CD4-positive, alpha-beta T cell (primary cell): Measurements from ENCODE around the gene APLP2. TPM values are rescaled to one million over a fixed set of nuclear protein-coding genes. Genes with fewer than 3 reads are reported as not detected.

Experiments
- ATAC-seq: fragments of 200-7000 bp; cut with Tn5 transposase; one replicate; pipeline ENCODE4 v1.10.0; 2022; ENCODE audit warnings: mild to moderate bottlenecking; ENCODE audit not compliant: poor library complexity
- CTCF ChIA-PET: fragments of 350-600 bp; sonication (Branson Sonifier 250); formaldehyde crosslinking; loops from one replicate; lab custom pipeline; 2021; ENCODE audit warnings: antibody characterized with exemption, inconsistent platforms; lab: Charles Lee
- POLR2A ChIA-PET: fragments of 350-600 bp; sonication (Branson Sonifier 250); formaldehyde crosslinking; loops from one replicate; lab custom pipeline; 2021; ENCODE audit warnings: antibody characterized with exemption, inconsistent platforms; lab: Charles Lee
- DNase-seq, 14 experiments: peaks; one replicate each; pipeline ENCODE4 v3.0.0-alpha.2; 2013 to 2020; ENCODE audit warnings: mixed read lengths in 2 of 14
- H3K27ac ChIP-seq, 2 donors: one replicate each; pipeline versions ENCODE4 v1.5.1 to v1.7.0; 2013; ENCODE audit warnings: low read length in 2 of 2, low read depth in 1 of 2, mild to moderate bottlenecking in 1 of 2
- H3K27me3 ChIP-seq, 2 experiments: 1 replicate in 1 of 2; 2 replicates in 1 of 2; pipeline versions ENCODE4 v1.6.1 to v1.7.0; 2013; ENCODE audit warnings: low read length in 2 of 2, control low read depth in 1 of 2, mild to moderate bottlenecking in 1 of 2, moderate library complexity in 1 of 2; ENCODE audit not compliant: insufficient read depth in 2 of 2, control insufficient read depth in 1 of 2
- H3K36me3 ChIP-seq: one replicate; pipeline ENCODE4 v1.6.1; 2013; ENCODE audit warnings: low read length, control low read depth; ENCODE audit not compliant: insufficient read depth
- H3K4me1 ChIP-seq: one replicate; pipeline ENCODE4 v1.6.1; 2013; ENCODE audit warnings: low read length, control low read depth; ENCODE audit not compliant: insufficient read depth
- H3K4me3 ChIP-seq: one replicate; pipeline ENCODE4 v1.5.1; 2013; ENCODE audit warnings: mild to moderate bottlenecking, low read length, moderate library complexity
- H3K9me3 ChIP-seq, 2 experiments: 1 replicate in 1 of 2; 2 replicates in 1 of 2; pipeline versions ENCODE4 v1.6.1 to v1.7.0; 2013; ENCODE audit warnings: low read length in 2 of 2, mild to moderate bottlenecking in 2 of 2, control low read depth in 1 of 2, moderate library complexity in 1 of 2; ENCODE audit not compliant: control insufficient read depth in 1 of 2, insufficient read depth in 1 of 2
- H3K27ac Mint-ChIP-seq: one replicate; pipeline ENCODE4 v1.8.0; 2020; ENCODE audit warnings: mixed read lengths
- H3K27me3 Mint-ChIP-seq: one replicate; pipeline ENCODE4 v1.8.0; 2021; ENCODE audit warnings: mixed read lengths
- H3K36me3 Mint-ChIP-seq: one replicate; pipeline ENCODE4 v1.8.0; 2021; ENCODE audit warnings: low read depth, mixed read lengths
- H3K4me1 Mint-ChIP-seq: one replicate; pipeline ENCODE4 v1.8.0; 2021; ENCODE audit warnings: low read depth, mixed read lengths
- H3K4me3 Mint-ChIP-seq: one replicate; pipeline ENCODE4 v1.8.0; 2020; ENCODE audit warnings: mild to moderate bottlenecking, mixed read lengths
- H3K9me3 Mint-ChIP-seq: one replicate; pipeline ENCODE4 v1.8.0; 2020; ENCODE audit warnings: mixed read lengths
- intact Hi-C, 2 experiments: fragments of 100-400 bp; cut with DNase I in 1 of 2; cut with micrococcal nuclease in 1 of 2; formaldehyde crosslinking; loops; one replicate each; pipeline versions ENCODE4 v1.15.1 to v1.9.0; 2023 to 2025; cut with DNase I, micrococcal nuclease
- total RNA-seq, 174 experiments: library from RNA in 2 of 174; stranded (reverse) in 2 of 174; gene quantifications; one replicate each; pipeline ENCODE4 v1.2.3 and lab custom pipeline; 2021 to 2026
- TF ChIP-seq, protein P1 (sequence below): fragments of 200-600 bp; IDR thresholded peaks from one replicate; pipeline ENCODE4 v1.8.0; 2022; ENCODE audit warnings: antibody characterized with exemption, mild to moderate bottlenecking

APLP2 gene
- total RNA-seq, 2 experiments from 2014 or later: 28.8 to 29.5 TPM

GRCh38 chr11:130096042-130096441 is 26.3 kb downstream of the APLP2 start:
- CTCF ChIA-PET: no interaction called here
- ATAC-seq (no peak), DNase-seq (no peak)
- Histone ChIP-seq H3K27me3 (no peaks in the 10 kb centered on the region), H3K4me3 (no peak overlapping the region), H3K36me3 (no peaks in the 10 kb centered on the region), H3K4me1 (no peaks in the 10 kb centered on the region), H3K27ac (no peak overlapping the region), H3K9me3 (no peaks in the 10 kb centered on the region)
- Mint-ChIP-seq H3K36me3 (no peaks in the 10 kb centered on the region), H3K4me1 (peaks cover 18% of the 10 kb centered on the region), H3K9me3 (no peaks in the 10 kb centered on the region), H3K27ac (no peak overlapping the region), H3K4me3 (no peak overlapping the region), H3K27me3 (no peaks in the 10 kb centered on the region)
- intact Hi-C loops: no loop called here
- POLR2A ChIA-PET: interaction anchor here (0.8 kb wide), 1 partner anchor 93 kb away, joined by 3 read pairs; the partner anchor contains the start of gene PRDM10
- TF ChIP-seq, protein P1, sequence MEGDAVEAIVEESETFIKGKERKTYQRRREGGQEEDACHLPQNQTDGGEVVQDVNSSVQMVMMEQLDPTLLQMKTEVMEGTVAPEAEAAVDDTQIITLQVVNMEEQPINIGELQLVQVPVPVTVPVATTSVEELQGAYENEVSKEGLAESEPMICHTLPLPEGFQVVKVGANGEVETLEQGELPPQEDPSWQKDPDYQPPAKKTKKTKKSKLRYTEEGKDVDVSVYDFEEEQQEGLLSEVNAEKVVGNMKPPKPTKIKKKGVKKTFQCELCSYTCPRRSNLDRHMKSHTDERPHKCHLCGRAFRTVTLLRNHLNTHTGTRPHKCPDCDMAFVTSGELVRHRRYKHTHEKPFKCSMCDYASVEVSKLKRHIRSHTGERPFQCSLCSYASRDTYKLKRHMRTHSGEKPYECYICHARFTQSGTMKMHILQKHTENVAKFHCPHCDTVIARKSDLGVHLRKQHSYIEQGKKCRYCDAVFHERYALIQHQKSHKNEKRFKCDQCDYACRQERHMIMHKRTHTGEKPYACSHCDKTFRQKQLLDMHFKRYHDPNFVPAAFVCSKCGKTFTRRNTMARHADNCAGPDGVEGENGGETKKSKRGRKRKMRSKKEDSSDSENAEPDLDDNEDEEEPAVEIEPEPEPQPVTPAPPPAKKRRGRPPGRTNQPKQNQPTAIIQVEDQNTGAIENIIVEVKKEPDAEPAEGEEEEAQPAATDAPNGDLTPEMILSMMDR: no peak

- no peak for ATAC-seq
- Histone ChIP-seq H3K9me3 (no peaks in the 10 kb centered on the region), H3K4me1 (no peaks in the 10 kb centered on the region), H3K36me3 (no peaks in the 10 kb centered on the region), H3K27me3 (no peaks in the 10 kb centered on the region), H3K27ac (no peak overlapping the region), H3K4me3 (no peak overlapping the region)
- Mint-ChIP-seq H3K4me3 (no peak overlapping the region), H3K27ac (no peak overlapping the region), H3K36me3 (no peaks in the 10 kb centered on the region), H3K4me1 (peaks cover 18% of the 10 kb centered on the region), H3K27me3 (no peaks in the 10 kb centered on the region), H3K9me3 (no peaks in the 10 kb centered on the region)
- TF ChIP-seq, protein P1: no peak
- CTCF ChIA-PET: no interaction called here
- DNase-seq: no peak
- POLR2A ChIA-PET: interaction anchor here (0.8 kb wide), 1 partner anchor 94 kb away, joined by 3 read pairs; the partner anchor contains the start of gene PRDM10
- intact Hi-C loops: no loop called here
These were observed 27.1 kb downstream of the APLP2 start for GRCh38 chr11:130096823-130097222.

DNA sequence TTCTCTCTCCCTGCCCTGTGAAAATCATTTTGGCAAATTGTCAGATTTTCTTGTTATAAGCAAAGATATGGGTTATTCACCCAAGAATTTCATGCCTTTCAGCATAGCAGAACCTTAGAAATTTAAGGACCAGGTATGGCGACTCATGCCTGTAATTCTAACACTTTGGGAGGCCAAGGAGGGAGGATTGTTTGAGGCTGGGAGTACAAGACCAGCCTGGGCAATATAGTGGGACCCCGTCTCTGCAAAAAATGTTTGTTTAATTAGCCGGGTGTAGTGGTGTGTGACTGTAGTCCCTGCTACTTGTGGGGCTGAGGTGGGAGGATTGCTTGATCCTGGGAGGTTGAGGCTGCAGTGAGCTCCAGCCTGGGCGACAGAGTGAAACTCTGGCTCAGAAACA is 27.6 kb downstream of the APLP2 start:
- H3K27me3 Mint-ChIP-seq: no peaks in the 10 kb centered on the region
- no peak for DNase-seq
- ChIA-PET POLR2A (no interaction called here), CTCF (interaction anchor here (1.2 kb wide), 1 partner anchor 30 kb away, joined by 3 read pairs; no protein-coding TSS in a partner anchor)
- TF ChIP-seq, protein P1: no peak
- Histone ChIP-seq H3K4me1 (no peaks in the 10 kb centered on the region), H3K27ac (no peak overlapping the region), H3K27me3 (no peaks in the 10 kb centered on the region), H3K36me3 (no peaks in the 10 kb centered on the region), H3K9me3 (no peaks in the 10 kb centered on the region), H3K4me3 (no peak overlapping the region)
- peaks cover 18% of the 10 kb centered on the region for H3K4me1 Mint-ChIP-seq
- no peak overlapping the region for H3K4me3 Mint-ChIP-seq
- H3K9me3 Mint-ChIP-seq: no peaks in the 10 kb centered on the region
- no peaks in the 10 kb centered on the region for H3K36me3 Mint-ChIP-seq
- intact Hi-C loops: no loop called here
- ATAC-seq: no peak
- no peak overlapping the region for H3K27ac Mint-ChIP-seq
